GM12864 (cell line): Measurements from ENCODE around the gene DNAJB14.

ENCODE experiments used
- DNase-seq: peaks from one replicate; pipeline ENCODE4 v3.0.0-alpha.2; 2011; ENCODE audit warnings: low read depth
- H3K4me3 ChIP-seq: 2 replicates; pipeline ENCODE4 v1.5.1; 2011; ENCODE audit warnings: mild to moderate bottlenecking, low read depth, low read length, control low read depth
- TF ChIP-seq, protein P1 (sequence below): IDR thresholded peaks from 2 replicates; pipeline ENCODE4 v1.5.1; 2011; ENCODE audit warnings: low read depth, mild to moderate bottlenecking, moderate library complexity, low read length, control low read depth, inconsistent platforms; ENCODE audit errors: missing control alignments

Gene DNAJB14

DNA sequence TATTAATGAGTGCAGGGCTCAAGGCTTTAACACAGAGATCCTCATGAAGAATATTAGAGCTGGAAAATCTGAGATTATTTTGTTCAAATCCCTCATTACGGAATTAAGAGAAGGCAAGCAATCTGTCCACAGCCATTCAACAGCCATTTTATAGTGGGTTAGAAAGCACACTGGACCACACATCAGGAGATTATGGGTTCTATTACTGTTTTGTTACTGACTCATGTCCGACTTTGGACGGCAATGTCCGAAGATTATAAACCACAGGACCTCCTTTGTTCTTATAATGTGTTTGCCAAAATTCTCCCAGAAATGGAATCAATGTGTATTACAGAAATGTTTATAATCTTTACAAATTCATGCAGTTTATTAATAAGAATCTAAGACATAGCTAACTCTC lies 60.3 kb downstream of the DNAJB14 start:
- DNase-seq, result no peak

DNA sequence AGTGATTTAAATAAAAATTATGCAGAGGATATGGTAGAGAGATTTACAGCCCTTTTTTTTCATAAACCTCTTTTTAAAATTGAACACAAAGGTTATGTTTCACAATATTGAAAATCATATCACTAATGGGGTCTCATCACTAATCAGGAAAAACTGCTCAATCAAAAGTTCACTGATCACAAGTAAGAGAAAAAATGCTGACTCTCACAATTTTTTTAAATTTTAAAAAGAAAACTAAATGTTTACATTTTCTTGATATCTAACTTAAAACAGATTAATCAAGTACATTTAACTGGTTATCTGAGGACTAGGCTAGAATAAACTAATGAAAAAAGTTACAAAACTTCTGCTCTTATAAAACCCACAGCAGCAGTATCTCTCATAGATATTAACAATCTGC lies 60.7 kb downstream of the DNAJB14 start:
- H3K4me3 ChIP-seq, result no peak overlapping the region
- TF ChIP-seq, protein P1, sequence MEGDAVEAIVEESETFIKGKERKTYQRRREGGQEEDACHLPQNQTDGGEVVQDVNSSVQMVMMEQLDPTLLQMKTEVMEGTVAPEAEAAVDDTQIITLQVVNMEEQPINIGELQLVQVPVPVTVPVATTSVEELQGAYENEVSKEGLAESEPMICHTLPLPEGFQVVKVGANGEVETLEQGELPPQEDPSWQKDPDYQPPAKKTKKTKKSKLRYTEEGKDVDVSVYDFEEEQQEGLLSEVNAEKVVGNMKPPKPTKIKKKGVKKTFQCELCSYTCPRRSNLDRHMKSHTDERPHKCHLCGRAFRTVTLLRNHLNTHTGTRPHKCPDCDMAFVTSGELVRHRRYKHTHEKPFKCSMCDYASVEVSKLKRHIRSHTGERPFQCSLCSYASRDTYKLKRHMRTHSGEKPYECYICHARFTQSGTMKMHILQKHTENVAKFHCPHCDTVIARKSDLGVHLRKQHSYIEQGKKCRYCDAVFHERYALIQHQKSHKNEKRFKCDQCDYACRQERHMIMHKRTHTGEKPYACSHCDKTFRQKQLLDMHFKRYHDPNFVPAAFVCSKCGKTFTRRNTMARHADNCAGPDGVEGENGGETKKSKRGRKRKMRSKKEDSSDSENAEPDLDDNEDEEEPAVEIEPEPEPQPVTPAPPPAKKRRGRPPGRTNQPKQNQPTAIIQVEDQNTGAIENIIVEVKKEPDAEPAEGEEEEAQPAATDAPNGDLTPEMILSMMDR, result no peak
- DNase-seq, result no peak

More for the DNA sequence above, 60.3 kb downstream of the DNAJB14 start:
- no peak overlapping the region for H3K4me3 ChIP-seq
- TF ChIP-seq, protein P1, result no peak

GRCh38 chr4:99885063-99885664 lies 61.3 kb downstream of the DNAJB14 start:
- DNase-seq, result peak; percentile 18

GRCh38 chr4:99879458-99879857 lies 67.0 kb downstream of the DNAJB14 start:
- DNase-seq, result no peak
- TF ChIP-seq, protein P1, result no peak
- no peak overlapping the region for H3K4me3 ChIP-seq

More at GRCh38 chr4:99885063-99885664, 61.3 kb downstream of the DNAJB14 start:
- TF ChIP-seq, protein P1, result peak; percentile 47
- H3K4me3 ChIP-seq, result no peak overlapping the region

GRCh38 chr4:99878604-99879003 lies 67.8 kb downstream of the DNAJB14 start:
- DNase-seq, result no peak
- TF ChIP-seq, protein P1, result no peak
- no peak overlapping the region for H3K4me3 ChIP-seq

GRCh38 chr4:99876946-99877345 lies 69.5 kb downstream of the DNAJB14 start:
- TF ChIP-seq, protein P1, result no peak
- no peak overlapping the region for H3K4me3 ChIP-seq
- no peak for DNase-seq

- TF ChIP-seq, protein P1, result no peak
- DNase-seq, result no peak
Measured at GRCh38 chr4:99875071-99875470, 71.3 kb downstream of the DNAJB14 start.

More at GRCh38 chr4:99875071-99875470, 71.3 kb downstream of the DNAJB14 start:
- no peak overlapping the region for H3K4me3 ChIP-seq
